NB4 (cell line): Measurements from ENCODE around the gene DNAH7.

Source experiments
- CTCF ChIP-seq: IDR thresholded peaks from one replicate; pipeline ENCODE4 v1.5.1; 2012; ENCODE audit warnings: low read depth, low read length
- POLR2A ChIP-seq: IDR thresholded peaks from 2 replicates; pipeline ENCODE4 v1.6.1; 2011; ENCODE audit warnings: mild to moderate bottlenecking; ENCODE audit not compliant: insufficient read length; ENCODE audit errors: extremely low read depth

GRCh38 chr2:195795879-195796278 lies 272.8 kb downstream of the DNAH7 start:
- TF ChIP-seq POLR2A (no peak), CTCF (no peak)
